H1 (cell line): ENCODE results near the gene TRAIP. TPM values are rescaled to one million over a fixed set of nuclear protein-coding genes. Genes with fewer than 3 reads are reported as not detected.
A peak's percentile ranks its signal among the peaks of the same experiment; 100 is the strongest.

Experiments
- CTCF ChIA-PET: fragments of 300-600 bp; sonication (Branson Sonifier 250); formaldehyde crosslinking; loops from one replicate; lab custom pipeline; 2021; ENCODE audit not compliant: partially characterized antibody; lab: Charles Lee
- POLR2A ChIA-PET: fragments of 300-600 bp; sonication (Branson Sonifier 250); formaldehyde crosslinking; loops from one replicate; lab custom pipeline; 2021; ENCODE audit warnings: inconsistent platforms; ENCODE audit not compliant: partially characterized antibody; lab: Charles Lee
- DNase-seq, 2 experiments: peaks; one replicate each; pipeline versions ENCODE4 v3.0.0 to v3.0.0-alpha.2; 2010 to 2022; ENCODE audit warnings: low spot score in 2 of 2, low read depth in 1 of 2, mixed read lengths in 1 of 2
- FAIRE-seq: peaks from 2 replicates; lab custom pipeline; 2011; peaks lifted over from hg19 to GRCh38; lab: Jason Lieb, UNC
- H2AFZ ChIP-seq: 2 replicates; pipeline ENCODE4 v1.8.1; 2012; ENCODE audit warnings: low read length, inconsistent platforms
- H2AK5ac ChIP-seq: 2 replicates; pipeline ENCODE4 v1.6.1; 2013; ENCODE audit warnings: low read depth, low read length
- H2BK120ac ChIP-seq: replicated peaks from 2 replicates; pipeline ENCODE3; 2013; ENCODE audit warnings: low read depth, low read length, inconsistent platforms
- H2BK12ac ChIP-seq: 2 replicates; pipeline ENCODE4 v1.6.1; 2013; ENCODE audit warnings: low read depth, low read length
- H2BK15ac ChIP-seq: 2 replicates; pipeline ENCODE4 v1.6.1; 2013; ENCODE audit warnings: low read length
- H2BK20ac ChIP-seq: 2 replicates; pipeline ENCODE4 v1.6.1; 2013; ENCODE audit warnings: low read length
- H2BK5ac ChIP-seq: 2 replicates; pipeline ENCODE4 v1.6.1; 2013; ENCODE audit warnings: low read depth, low read length
- H3K14ac ChIP-seq: 2 replicates; pipeline ENCODE4 v1.6.1; 2013; ENCODE audit warnings: inconsistent platforms; ENCODE audit not compliant: insufficient read length
- H3K18ac ChIP-seq: 2 replicates; pipeline ENCODE4 v1.6.1; 2013; ENCODE audit warnings: low read length; ENCODE audit errors: extremely low read depth
- H3K23ac ChIP-seq: 2 replicates; pipeline ENCODE4 v1.6.1; 2013; ENCODE audit warnings: inconsistent platforms; ENCODE audit not compliant: insufficient read length
- H3K23me2 ChIP-seq: 2 replicates; pipeline ENCODE4 v1.6.1; 2013; ENCODE audit warnings: low read depth, low read length
- H3K27ac ChIP-seq: 2 replicates; pipeline ENCODE4 v1.6.1; 2011; ENCODE audit warnings: low read depth, low read length, inconsistent platforms
- H3K27me3 ChIP-seq, 4 experiments: replicated peaks in 1 of 4; 1 replicate in 1 of 4; 2 replicates in 3 of 4; pipeline versions ENCODE4 v1.6.1 to v1.8.1; 2011 to 2013; ENCODE audit warnings: low read length in 3 of 4, mild to moderate bottlenecking in 3 of 4, inconsistent platforms in 2 of 4, mixed read lengths in 2 of 4, moderate library complexity in 1 of 4; ENCODE audit not compliant: control insufficient read depth in 3 of 4, insufficient read depth in 3 of 4; ENCODE audit errors: extremely low read depth in 1 of 4
- H3K36me3 ChIP-seq, 4 experiments: 2 replicates each; pipeline versions ENCODE4 v1.6.1 to v1.8.1; 2011 to 2013; ENCODE audit warnings: mild to moderate bottlenecking in 4 of 4, low read length in 3 of 4, moderate library complexity in 2 of 4, control low read depth in 1 of 4, inconsistent platforms in 1 of 4; ENCODE audit not compliant: insufficient read depth in 4 of 4, control insufficient read depth in 2 of 4
- H3K4ac ChIP-seq: replicated peaks from 2 replicates; pipeline ENCODE3; 2013; ENCODE audit warnings: low read length, low read depth, mixed read lengths, inconsistent platforms; ENCODE audit not compliant: insufficient read length
- H3K4me1 ChIP-seq, 4 experiments: replicated peaks in 1 of 4; 1 replicate in 1 of 4; 2 replicates in 3 of 4; pipeline versions ENCODE4 v1.6.1 to v1.8.1; 2011 to 2013; ENCODE audit warnings: low read length in 3 of 4, inconsistent platforms in 2 of 4, mixed read lengths in 1 of 4; ENCODE audit not compliant: insufficient read depth in 4 of 4, control insufficient read depth in 3 of 4
- H3K4me2 ChIP-seq, 2 experiments: 2 replicates each; pipeline versions ENCODE4 v1.6.1 to v1.8.1; 2011 to 2013; ENCODE audit warnings: low read depth in 2 of 2, low read length in 2 of 2, control low read depth in 1 of 2, inconsistent platforms in 1 of 2, mild to moderate bottlenecking in 1 of 2; ENCODE audit not compliant: insufficient read depth in 1 of 2
- H3K4me3 ChIP-seq, 4 experiments: fragments of 200-600, 300-600 bp in 1 of 4; sonication (generic), shearing (Covaris generic), sonication (Bioruptor Twin) in 1 of 4; 2 replicates each; pipeline versions ENCODE4 v1.5.1 to v1.8.1; 2011 to 2016; ENCODE audit warnings: low read length in 4 of 4, low read depth in 3 of 4, control low read depth in 2 of 4, inconsistent platforms in 2 of 4, mild to moderate bottlenecking in 2 of 4, mixed read lengths in 1 of 4, moderate library complexity in 1 of 4; ENCODE audit not compliant: insufficient read depth in 2 of 4; ENCODE audit errors: extremely low read depth in 1 of 4
- H3K56ac ChIP-seq: replicated peaks from 2 replicates; pipeline ENCODE3; 2013; ENCODE audit warnings: low read depth, mild to moderate bottlenecking, mixed read lengths, low read length, inconsistent platforms; ENCODE audit not compliant: insufficient read length
- H3K79me1 ChIP-seq: 2 replicates; pipeline ENCODE4 v1.6.1; 2013; ENCODE audit warnings: low read depth, low read length, control low read depth
- H3K79me2 ChIP-seq, 2 experiments: 2 replicates each; pipeline versions ENCODE4 v1.6.1 to v1.8.1; 2012 to 2013; ENCODE audit warnings: low read length in 2 of 2, mild to moderate bottlenecking in 2 of 2, inconsistent platforms in 1 of 2; ENCODE audit not compliant: insufficient read depth in 2 of 2, control insufficient read depth in 1 of 2
- H3K9ac ChIP-seq, 4 experiments: replicated peaks in 1 of 4; 1 replicate in 1 of 4; 2 replicates in 3 of 4; pipeline versions ENCODE4 v1.6.1 to v1.8.1; 2011 to 2013; ENCODE audit warnings: low read depth in 3 of 4, low read length in 3 of 4, control low read depth in 2 of 4, mild to moderate bottlenecking in 2 of 4, moderate library complexity in 2 of 4, inconsistent platforms in 1 of 4; ENCODE audit errors: extremely low read depth in 1 of 4
- H3K9me3 ChIP-seq, 2 experiments: 2 replicates each; pipeline versions ENCODE4 v1.6.1 to v1.8.1; 2012 to 2013; ENCODE audit warnings: mild to moderate bottlenecking in 2 of 2, moderate library complexity in 2 of 2, control low read depth in 1 of 2, inconsistent platforms in 1 of 2, low read depth in 1 of 2, low read length in 1 of 2, mixed read lengths in 1 of 2; ENCODE audit not compliant: insufficient read depth in 2 of 2
- H4K20me1 ChIP-seq, 2 experiments: replicated peaks in 1 of 2; 2 replicates each; pipeline versions ENCODE3 to v1.8.1; 2011 to 2013; ENCODE audit warnings: inconsistent platforms in 2 of 2, low read length in 2 of 2, mild to moderate bottlenecking in 1 of 2; ENCODE audit not compliant: insufficient read depth in 2 of 2, control insufficient read depth in 1 of 2
- H4K5ac ChIP-seq: 2 replicates; pipeline ENCODE4 v1.6.1; 2013; ENCODE audit warnings: low read length, low read depth, mixed read lengths, inconsistent platforms; ENCODE audit not compliant: insufficient read length
- H4K8ac ChIP-seq: 2 replicates; pipeline ENCODE4 v1.8.0; 2013; ENCODE audit warnings: mild to moderate bottlenecking, moderate library complexity, low read length, inconsistent platforms; ENCODE audit not compliant: insufficient read depth; ENCODE audit errors: extremely low read depth
- H4K91ac ChIP-seq: replicated peaks from 2 replicates; pipeline ENCODE3; 2013; ENCODE audit warnings: low read length, mixed read lengths, inconsistent platforms; ENCODE audit not compliant: insufficient read length
- SIRT6 ChIP-seq: IDR thresholded peaks from one replicate; pipeline ENCODE4 v1.7.1; 2012; ENCODE audit warnings: low read length, inconsistent platforms
- WGBS, 2 experiments: shearing (Covaris generic) in 1 of 2; methylation state at CpG; one replicate each; pipeline versions ENCODE4 v1.1.6 to v1.1.7; 2013 to 2015; ENCODE audit warnings: low lambda C conversion rate in 2 of 2, mixed read lengths in 2 of 2, inconsistent platforms in 1 of 2, low coverage in 1 of 2, missing lambda C conversion rate in 1 of 2; ENCODE audit not compliant: insufficient replicate concordance in 2 of 2, insufficient coverage in 1 of 2, insufficient read length in 1 of 2; ENCODE audit errors: extremely low coverage in 1 of 2, missing lambda C conversion rate in 1 of 2; 5-methylcytosine and 5-hydroxymethylcytosine counted together
- polyA plus RNA-seq, 7 experiments: library from polyadenylated mRNA; depleted of rRNA in 3 of 7; stranded (reverse) in 5 of 7; unstranded in 2 of 7; fragments of >200 nt in 5 of 7; fragments of 200-250 nt in 2 of 7; gene quantifications; 1 replicate in 5 of 7; 2 replicates in 1 of 7; 4 replicates in 1 of 7; pipeline versions ENCODE4 v1.2.1 to v1.2.3, GENCODE V29; 2011 to 2013; ENCODE audit warnings: missing spikeins in 2 of 7, mixed read lengths in 2 of 7
- total RNA-seq: library from RNA; stranded (reverse); fragmentation: NEBNext Ultra II Directional; extraction: Animal tissue kit (Norgen Biotek cat#: 25700); gene quantifications from 2 replicates; pipeline ENCODE4 v1.2.1, GENCODE V29; 2021

TRAIP gene
- total and polyA plus RNA-seq, 2 of the 8 experiments (the other 6 are each of a cell fraction or from before 2014, with no cell fraction given): 27.7 to 28.1 TPM

DNA sequence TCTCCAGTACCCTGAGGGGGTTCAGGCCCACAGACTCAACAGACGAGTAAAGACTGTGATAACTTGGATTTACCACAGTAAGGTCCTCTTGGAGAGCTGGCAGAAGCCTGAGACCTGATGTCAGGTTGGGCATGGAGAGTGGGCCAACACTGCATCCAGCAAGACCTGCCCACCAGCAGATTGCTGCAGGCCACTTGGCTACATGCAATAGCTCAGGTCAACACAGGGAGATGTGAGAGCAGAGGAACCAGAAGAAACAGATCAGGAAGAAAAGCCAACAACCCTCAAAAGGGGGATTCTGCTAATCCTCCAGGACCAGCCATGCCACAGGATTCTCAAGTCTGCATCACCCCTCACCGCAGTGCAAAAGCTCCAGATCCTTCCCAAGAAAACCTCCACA is 68.3 kb downstream of the TRAIP start:
- ChIA-PET CTCF (interaction anchor here (0.7 to 3.6 kb wide), 5 partner anchors 10 to 130 kb away, joined by 3 to 20 read pairs (median 5); partner anchors contain the start of gene INKA1), POLR2A (interaction anchor here (0.7 to 3.3 kb wide), 4 partner anchors 15 to 181 kb away, joined by 3 to 18 read pairs (median 3); partner anchors contain the start of genes GMPPB, INKA1 and MON1A)
- Histone ChIP-seq H3K79me2 (peaks cover 0 to 25% of the 10 kb centered on the region in 2 experiments; a peak in 2 of 4 replicates), H3K4ac (no peak overlapping the region), H4K8ac (no peak overlapping the region), H3K4me2 (no peak overlapping the region), H4K5ac (no peak overlapping the region), H3K9ac (no peak overlapping the region), H3K36me3 (peaks cover 0 to 3% (median 1%) of the 10 kb centered on the region in 4 experiments; a peak in 4 of 8 replicates), H3K23ac (no peak overlapping the region), H3K4me3 (no peak overlapping the region), H3K56ac (no peak overlapping the region), H3K23me2 (peaks cover 8% of the 10 kb centered on the region; the same call in 1 of the 2 replicates), H3K18ac (no peak overlapping the region), H2BK5ac (no peak overlapping the region), H2AFZ (no peak overlapping the region), H4K91ac (no peak overlapping the region), H3K9me3 (no peaks in the 10 kb centered on the region), H3K4me1 (peaks cover 0 to 5% (median 2%) of the 10 kb centered on the region in 4 experiments; a peak in 2 of 7 replicates), H3K27me3 (peaks cover 0 to 2% (median 0%) of the 10 kb centered on the region in 4 experiments; a peak in 2 of 7 replicates), H2BK12ac (no peak overlapping the region; the same call in 1 of the 2 replicates), H3K14ac (no peak overlapping the region), H2BK15ac (peak overlapping the region; percentile 75; the same call in 1 of the 2 replicates), H4K20me1 (peaks cover 0 to 2% of the 10 kb centered on the region in 2 experiments), H3K79me1 (0 out of 2 replicates have a peak, but pooled peaks cover 5% of the 10 kb centered on the region), H3K27ac (no peak overlapping the region), H2BK20ac (0 out of 2 replicates have a peak overlapping the region, but pooled peaks have one; percentile 43), H2AK5ac (peak overlapping the region; percentile 32; the same call in 1 of the 2 replicates), H2BK120ac (no peak overlapping the region)
- 96% methylated on average over 2 of the region's 2 CpGs; no CpG with 5 or more reads in 1 of the 2 experiments for WGBS, 2 experiments
- FAIRE-seq: no peak
- TF ChIP-seq SIRT6: no peak
- no peak for DNase-seq
